Measurements from ENCODE around the gene PLA2G2F. TPM values are rescaled to one million over a fixed set of nuclear protein-coding genes. Genes with fewer than 3 reads are reported as not detected.
A peak's percentile ranks its signal among the peaks of the same experiment; 100 is the strongest.

PLA2G2F gene
- total RNA-seq, 1 donor = not detected

- Histone ChIP-seq H3K79me2 (ENCODE audit: insufficient read depth, low read length) (no peaks in the 10 kb centered on the region), H3K27ac (ENCODE audit: low read depth, low read length) (no peak overlapping the region), H3K4me3 (ENCODE audit: insufficient read depth, low read length) (no peak overlapping the region), H3K9me3 (ENCODE audit: low read depth, low read length) (no peaks in the 10 kb centered on the region), H3K4me1 (ENCODE audit: insufficient read depth, low read length) (peaks cover 5% of the 10 kb centered on the region), H3K4me2 (ENCODE audit: insufficient read depth, low read length) (no peak overlapping the region), H3K36me3 (ENCODE audit: insufficient read depth, low read length) (no peaks in the 10 kb centered on the region), H3K27me3 (ENCODE audit: insufficient read depth, low read length) (peaks cover 19% of the 10 kb centered on the region), H2AFZ (ENCODE audit: low read length) (no peak overlapping the region), H4K20me1 (ENCODE audit: insufficient read depth, low read length) (no peaks in the 10 kb centered on the region)
- no peak for DNase-seq (ENCODE audit: insufficient read length, low spot score, missing footprints)
- TF ChIP-seq CTCF (IDR thresholded peaks at IDR 0.05; ENCODE audit: extremely low read depth, low read depth, low read length) = no peak
Measured at GRCh38 chr1:20099533-20099932, 39.6 kb upstream of the PLA2G2F start.

- DNase-seq (ENCODE audit: insufficient read length, low spot score, missing footprints) = peak; percentile 90
- TF ChIP-seq CTCF (IDR thresholded peaks at IDR 0.05; ENCODE audit: extremely low read depth, low read depth, low read length) = peak; percentile 81
- Histone ChIP-seq H3K4me1 (ENCODE audit: insufficient read depth, low read length) (peaks cover 5% of the 10 kb centered on the region), H3K4me2 (ENCODE audit: insufficient read depth, low read length) (no peak overlapping the region), H3K36me3 (ENCODE audit: insufficient read depth, low read length) (no peaks in the 10 kb centered on the region), H3K27me3 (ENCODE audit: insufficient read depth, low read length) (peaks cover 12% of the 10 kb centered on the region), H3K79me2 (ENCODE audit: insufficient read depth, low read length) (no peaks in the 10 kb centered on the region), H3K9me3 (ENCODE audit: low read depth, low read length) (no peaks in the 10 kb centered on the region), H3K27ac (ENCODE audit: low read depth, low read length) (no peak overlapping the region), H4K20me1 (ENCODE audit: insufficient read depth, low read length) (no peaks in the 10 kb centered on the region), H3K4me3 (ENCODE audit: insufficient read depth, low read length) (no peak overlapping the region), H2AFZ (ENCODE audit: low read length) (no peak overlapping the region)
Measured at GRCh38 chr1:20100632-20101355, 38.3 kb upstream of the PLA2G2F start.

GRCh38 chr1:20102875-20103274, 36.2 kb upstream of the PLA2G2F start:
- peaks cover 5% of the 10 kb centered on the region for H3K4me1 ChIP-seq (ENCODE audit: insufficient read depth, low read length)
- H3K4me3 ChIP-seq (ENCODE audit: insufficient read depth, low read length) = no peak overlapping the region
- DNase-seq (ENCODE audit: insufficient read length, low spot score, missing footprints) = peak; percentile 73
- H4K20me1 ChIP-seq (ENCODE audit: insufficient read depth, low read length) = no peaks in the 10 kb centered on the region
- H3K79me2 ChIP-seq (ENCODE audit: insufficient read depth, low read length) = no peaks in the 10 kb centered on the region
- no peak overlapping the region for H3K27ac ChIP-seq (ENCODE audit: low read depth, low read length)
- no peak overlapping the region for H2AFZ ChIP-seq (ENCODE audit: low read length)
- H3K27me3 ChIP-seq (ENCODE audit: insufficient read depth, low read length) = peaks cover 6% of the 10 kb centered on the region
- no peaks in the 10 kb centered on the region for H3K9me3 ChIP-seq (ENCODE audit: low read depth, low read length)
- no peak overlapping the region for H3K4me2 ChIP-seq (ENCODE audit: insufficient read depth, low read length)
- no peak for TF ChIP-seq CTCF (IDR thresholded peaks at IDR 0.05; ENCODE audit: extremely low read depth, low read depth, low read length)
- no peaks in the 10 kb centered on the region for H3K36me3 ChIP-seq (ENCODE audit: insufficient read depth, low read length)

GRCh38 chr1:20105856-20106255, 33.3 kb upstream of the PLA2G2F start:
- no peak for DNase-seq (ENCODE audit: insufficient read length, low spot score, missing footprints)
- peaks cover 3% of the 10 kb centered on the region for H3K27me3 ChIP-seq (ENCODE audit: insufficient read depth, low read length)
- H3K4me1 ChIP-seq (ENCODE audit: insufficient read depth, low read length) = peaks cover 7% of the 10 kb centered on the region
- no peaks in the 10 kb centered on the region for H3K36me3 ChIP-seq (ENCODE audit: insufficient read depth, low read length)
- H3K9me3 ChIP-seq (ENCODE audit: low read depth, low read length) = no peaks in the 10 kb centered on the region
- H3K4me3 ChIP-seq (ENCODE audit: insufficient read depth, low read length) = no peak overlapping the region
- no peak overlapping the region for H3K27ac ChIP-seq (ENCODE audit: low read depth, low read length)
- no peak overlapping the region for H3K4me2 ChIP-seq (ENCODE audit: insufficient read depth, low read length)
- no peaks in the 10 kb centered on the region for H4K20me1 ChIP-seq (ENCODE audit: insufficient read depth, low read length)
- no peak for TF ChIP-seq CTCF (IDR thresholded peaks at IDR 0.05; ENCODE audit: extremely low read depth, low read depth, low read length)
- H3K79me2 ChIP-seq (ENCODE audit: insufficient read depth, low read length) = no peaks in the 10 kb centered on the region
- H2AFZ ChIP-seq (ENCODE audit: low read length) = no peak overlapping the region

Measured in osteoblast (primary cell).